Measurements from ENCODE around the gene XYLB. TPM values are rescaled to one million over a fixed set of nuclear protein-coding genes. Genes with fewer than 3 reads are reported as not detected.

Gene XYLB
- polyA plus RNA-seq, 1 donor from 2014 or later, result 0.50 TPM

DNA sequence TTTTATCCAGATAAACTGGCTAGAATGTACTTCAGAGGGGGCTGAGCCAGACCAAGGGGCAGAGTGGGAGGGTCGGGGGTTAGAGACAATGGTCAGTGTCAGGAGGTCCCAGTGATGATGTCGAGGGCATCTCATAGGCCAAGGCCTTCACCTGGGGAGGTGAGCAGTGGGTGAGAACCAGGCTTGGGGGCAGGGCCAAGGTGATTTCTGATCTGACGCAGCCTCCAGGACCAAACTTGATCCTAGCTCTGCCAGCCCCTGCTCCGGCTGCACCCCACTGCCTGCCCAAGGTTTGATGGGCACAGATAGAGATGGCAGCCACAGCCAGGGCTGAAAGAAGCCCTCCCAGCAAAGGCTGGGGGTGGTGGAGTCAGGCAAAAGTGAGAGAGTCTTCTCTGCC, 14.9 kb downstream of the XYLB start:
- Histone ChIP-seq H3K9me2 (ENCODE audit: insufficient read depth, low read length) (no peaks in the 10 kb centered on the region), H3K27me3 (ENCODE audit: insufficient read depth, low read depth, low read length) (no peaks in the 10 kb centered on the region), H2AFZ (ENCODE audit: low read depth, low read length) (no peak overlapping the region), H3K9ac (ENCODE audit: low read length) (no peak overlapping the region), H3K4me3 (ENCODE audit: low read length) (no peak overlapping the region), H3F3A (ENCODE audit: insufficient read depth, low read length, poor library complexity, severe bottlenecking) (no peaks in the 10 kb centered on the region), H3K4me2 (ENCODE audit: low read length) (no peak overlapping the region), H3K27ac (ENCODE audit: low read length) (no peak overlapping the region), H3K79me2 (replicated peaks; ENCODE audit: insufficient read depth, low read length) (no peaks in the 10 kb centered on the region), H3K9me3 (ENCODE audit: low read length) (no peaks in the 10 kb centered on the region), H3K36me3 (ENCODE audit: insufficient read depth, low read length) (no peaks in the 10 kb centered on the region), H4K20me1 (ENCODE audit: insufficient read depth) (no peaks in the 10 kb centered on the region)
- TF ChIP-seq, protein P1, sequence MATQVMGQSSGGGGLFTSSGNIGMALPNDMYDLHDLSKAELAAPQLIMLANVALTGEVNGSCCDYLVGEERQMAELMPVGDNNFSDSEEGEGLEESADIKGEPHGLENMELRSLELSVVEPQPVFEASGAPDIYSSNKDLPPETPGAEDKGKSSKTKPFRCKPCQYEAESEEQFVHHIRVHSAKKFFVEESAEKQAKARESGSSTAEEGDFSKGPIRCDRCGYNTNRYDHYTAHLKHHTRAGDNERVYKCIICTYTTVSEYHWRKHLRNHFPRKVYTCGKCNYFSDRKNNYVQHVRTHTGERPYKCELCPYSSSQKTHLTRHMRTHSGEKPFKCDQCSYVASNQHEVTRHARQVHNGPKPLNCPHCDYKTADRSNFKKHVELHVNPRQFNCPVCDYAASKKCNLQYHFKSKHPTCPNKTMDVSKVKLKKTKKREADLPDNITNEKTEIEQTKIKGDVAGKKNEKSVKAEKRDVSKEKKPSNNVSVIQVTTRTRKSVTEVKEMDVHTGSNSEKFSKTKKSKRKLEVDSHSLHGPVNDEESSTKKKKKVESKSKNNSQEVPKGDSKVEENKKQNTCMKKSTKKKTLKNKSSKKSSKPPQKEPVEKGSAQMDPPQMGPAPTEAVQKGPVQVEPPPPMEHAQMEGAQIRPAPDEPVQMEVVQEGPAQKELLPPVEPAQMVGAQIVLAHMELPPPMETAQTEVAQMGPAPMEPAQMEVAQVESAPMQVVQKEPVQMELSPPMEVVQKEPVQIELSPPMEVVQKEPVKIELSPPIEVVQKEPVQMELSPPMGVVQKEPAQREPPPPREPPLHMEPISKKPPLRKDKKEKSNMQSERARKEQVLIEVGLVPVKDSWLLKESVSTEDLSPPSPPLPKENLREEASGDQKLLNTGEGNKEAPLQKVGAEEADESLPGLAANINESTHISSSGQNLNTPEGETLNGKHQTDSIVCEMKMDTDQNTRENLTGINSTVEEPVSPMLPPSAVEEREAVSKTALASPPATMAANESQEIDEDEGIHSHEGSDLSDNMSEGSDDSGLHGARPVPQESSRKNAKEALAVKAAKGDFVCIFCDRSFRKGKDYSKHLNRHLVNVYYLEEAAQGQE (IDR thresholded peaks at IDR 0.05; ENCODE audit: borderline replicate concordance), result no peak
- TF ChIP-seq EP300 (conservative IDR thresholded peaks at IDR 0.05; ENCODE audit: poor library complexity, severe bottlenecking) (no peak), EZH2 (IDR thresholded peaks at IDR 0.05; ENCODE audit: borderline replicate concordance, insufficient read depth, low read length, poor library complexity, severe bottlenecking) (no peak), TAF1 (IDR thresholded peaks at IDR 0.05; ENCODE audit: low read depth) (no peak), RAD21 (conservative IDR thresholded peaks at IDR 0.05) (no peak), SMC3 (conservative IDR thresholded peaks at IDR 0.05; ENCODE audit: poor library complexity) (no peak), POLR2AphosphoS5 (IDR thresholded peaks at IDR 0.05) (no peak), MXI1 (conservative IDR thresholded peaks at IDR 0.05; ENCODE audit: poor library complexity, severe bottlenecking) (no peak)
- TF ChIP-seq, protein P2, sequence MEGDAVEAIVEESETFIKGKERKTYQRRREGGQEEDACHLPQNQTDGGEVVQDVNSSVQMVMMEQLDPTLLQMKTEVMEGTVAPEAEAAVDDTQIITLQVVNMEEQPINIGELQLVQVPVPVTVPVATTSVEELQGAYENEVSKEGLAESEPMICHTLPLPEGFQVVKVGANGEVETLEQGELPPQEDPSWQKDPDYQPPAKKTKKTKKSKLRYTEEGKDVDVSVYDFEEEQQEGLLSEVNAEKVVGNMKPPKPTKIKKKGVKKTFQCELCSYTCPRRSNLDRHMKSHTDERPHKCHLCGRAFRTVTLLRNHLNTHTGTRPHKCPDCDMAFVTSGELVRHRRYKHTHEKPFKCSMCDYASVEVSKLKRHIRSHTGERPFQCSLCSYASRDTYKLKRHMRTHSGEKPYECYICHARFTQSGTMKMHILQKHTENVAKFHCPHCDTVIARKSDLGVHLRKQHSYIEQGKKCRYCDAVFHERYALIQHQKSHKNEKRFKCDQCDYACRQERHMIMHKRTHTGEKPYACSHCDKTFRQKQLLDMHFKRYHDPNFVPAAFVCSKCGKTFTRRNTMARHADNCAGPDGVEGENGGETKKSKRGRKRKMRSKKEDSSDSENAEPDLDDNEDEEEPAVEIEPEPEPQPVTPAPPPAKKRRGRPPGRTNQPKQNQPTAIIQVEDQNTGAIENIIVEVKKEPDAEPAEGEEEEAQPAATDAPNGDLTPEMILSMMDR (IDR thresholded peaks at IDR 0.05; ENCODE audit: poor library complexity, severe bottlenecking), result no peak

DNA sequence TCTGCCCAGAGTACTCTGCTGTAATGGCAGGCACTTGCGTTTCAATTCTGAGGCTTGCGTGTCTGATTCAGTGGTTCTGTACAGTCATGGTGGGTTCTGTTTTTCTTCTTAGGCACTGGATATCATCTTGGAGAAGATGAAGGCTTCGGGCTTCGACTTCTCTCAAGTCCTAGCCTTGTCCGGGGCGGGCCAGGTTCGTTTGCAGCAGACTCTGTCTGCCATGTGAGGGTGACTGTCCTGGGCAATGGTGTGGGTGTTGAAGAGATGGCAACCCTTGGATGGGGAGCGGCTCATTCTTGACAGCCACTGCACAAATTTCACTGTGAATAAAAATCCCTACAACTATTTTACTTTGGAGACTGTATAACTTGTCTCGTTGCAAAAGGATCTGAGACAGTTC, 16.2 kb downstream of the XYLB start:
- no peaks in the 10 kb centered on the region for H3K79me2 ChIP-seq (replicated peaks; ENCODE audit: insufficient read depth, low read length)
- no peaks in the 10 kb centered on the region for H3K9me2 ChIP-seq (ENCODE audit: insufficient read depth, low read length)
- no peaks in the 10 kb centered on the region for H4K20me1 ChIP-seq (ENCODE audit: insufficient read depth)
- no peaks in the 10 kb centered on the region for H3F3A ChIP-seq (ENCODE audit: insufficient read depth, low read length, poor library complexity, severe bottlenecking)
- H3K4me2 ChIP-seq (ENCODE audit: low read length), result no peak overlapping the region
- TF ChIP-seq, protein P1 (IDR thresholded peaks at IDR 0.05; ENCODE audit: borderline replicate concordance), result no peak
- TF ChIP-seq POLR2AphosphoS5 (IDR thresholded peaks at IDR 0.05) (no peak), EP300 (conservative IDR thresholded peaks at IDR 0.05; ENCODE audit: poor library complexity, severe bottlenecking) (no peak), MXI1 (conservative IDR thresholded peaks at IDR 0.05; ENCODE audit: poor library complexity, severe bottlenecking) (no peak), TAF1 (IDR thresholded peaks at IDR 0.05; ENCODE audit: low read depth) (no peak), EZH2 (IDR thresholded peaks at IDR 0.05; ENCODE audit: borderline replicate concordance, insufficient read depth, low read length, poor library complexity, severe bottlenecking) (no peak)
- H2AFZ ChIP-seq (ENCODE audit: low read depth, low read length), result no peak overlapping the region
- H3K9ac ChIP-seq (ENCODE audit: low read length), result no peak overlapping the region
- H3K9me3 ChIP-seq (ENCODE audit: low read length), result no peaks in the 10 kb centered on the region
- no peak overlapping the region for H3K4me3 ChIP-seq (ENCODE audit: low read length)
- H3K27me3 ChIP-seq (ENCODE audit: insufficient read depth, low read depth, low read length), result no peaks in the 10 kb centered on the region
- no peaks in the 10 kb centered on the region for H3K36me3 ChIP-seq (ENCODE audit: insufficient read depth, low read length)
- H3K27ac ChIP-seq (ENCODE audit: low read length), result no peak overlapping the region
